NCI-H2171 (cell line): ENCODE results near the gene KDM4C.
A peak's percentile ranks its signal among the peaks of the same experiment; 100 is the strongest.

Source experiments
- DNase-seq: peaks from one replicate; lab custom pipeline; 2025; lab: John Stamatoyannopoulos, UW

Gene KDM4C

GRCh38 chr9:7045361-7045760, 287.6 kb downstream of the KDM4C start:
- DNase-seq, result no peak

DNA sequence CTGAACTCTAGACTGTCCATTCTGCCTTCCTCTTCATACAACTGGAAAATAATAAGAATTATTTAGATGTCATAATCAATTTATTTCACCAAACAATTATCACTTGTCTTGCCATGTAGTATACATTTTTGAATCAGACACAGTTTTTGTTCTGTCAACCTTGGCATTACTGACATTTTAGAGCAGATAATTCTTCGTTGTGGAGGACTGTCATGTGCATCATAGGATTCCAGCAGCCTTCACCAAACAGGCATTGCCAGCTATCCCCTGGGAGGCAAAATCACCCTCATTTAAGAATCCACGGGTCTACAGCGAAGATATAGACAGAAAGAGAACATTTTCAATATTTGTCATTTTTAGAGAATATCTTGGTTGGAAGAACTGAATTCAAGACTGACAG, 293.9 kb downstream of the KDM4C start:
- DNase-seq, result no peak

DNA sequence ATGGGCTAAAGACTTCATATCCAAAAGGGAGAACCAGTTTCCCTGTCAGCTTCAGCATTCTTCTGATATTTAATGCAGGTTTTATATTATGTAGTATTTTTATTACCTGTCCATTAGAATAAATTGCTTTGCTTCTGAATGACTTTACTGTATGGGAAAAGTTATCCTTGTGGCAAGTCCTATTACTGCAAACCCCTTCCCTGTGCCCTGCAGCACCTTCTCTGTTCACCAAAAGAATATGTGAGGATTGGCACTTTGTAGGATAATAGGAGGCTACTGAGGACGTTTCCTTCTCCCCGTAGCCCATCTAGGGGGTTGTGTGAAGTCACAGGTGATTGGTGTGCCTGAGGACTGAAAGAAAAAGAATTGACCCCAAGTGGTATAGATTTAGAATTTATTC, 296.1 kb downstream of the KDM4C start:
- DNase-seq, result no peak

DNA sequence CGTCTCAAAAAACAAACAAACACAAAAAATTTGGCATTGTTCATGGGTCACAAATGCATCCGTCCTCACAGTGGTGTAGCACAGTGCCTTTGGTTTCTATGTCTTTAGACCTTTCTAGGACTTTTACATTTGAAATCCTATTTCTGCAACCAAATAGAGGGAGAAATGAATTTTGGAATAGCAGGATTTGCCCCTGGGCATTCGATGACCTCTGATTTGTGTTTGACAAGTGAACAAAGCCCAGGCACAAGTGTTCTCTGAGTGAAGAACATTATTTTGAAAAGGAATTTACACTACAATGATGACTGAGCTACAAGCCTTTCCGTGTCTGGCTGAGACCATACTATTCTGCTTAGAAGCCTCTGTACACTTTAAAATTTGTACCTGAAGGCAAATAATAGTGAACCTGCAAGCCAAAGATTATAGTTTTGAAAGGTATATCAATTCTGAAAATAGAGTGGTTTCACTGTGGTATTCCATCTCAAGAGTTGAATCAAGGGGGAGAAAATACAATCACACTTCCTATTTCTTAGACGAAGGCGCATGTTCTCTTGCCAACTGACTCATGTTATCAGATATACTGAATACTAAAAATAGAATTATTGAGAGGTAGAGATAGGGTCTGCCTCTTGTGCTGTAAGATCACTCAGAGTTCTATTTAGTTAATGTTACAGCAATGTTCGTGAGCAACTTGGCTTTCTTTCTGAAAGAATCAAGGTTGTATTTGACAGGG, 297.6 kb downstream of the KDM4C start:
- DNase-seq, result no peak

DNA sequence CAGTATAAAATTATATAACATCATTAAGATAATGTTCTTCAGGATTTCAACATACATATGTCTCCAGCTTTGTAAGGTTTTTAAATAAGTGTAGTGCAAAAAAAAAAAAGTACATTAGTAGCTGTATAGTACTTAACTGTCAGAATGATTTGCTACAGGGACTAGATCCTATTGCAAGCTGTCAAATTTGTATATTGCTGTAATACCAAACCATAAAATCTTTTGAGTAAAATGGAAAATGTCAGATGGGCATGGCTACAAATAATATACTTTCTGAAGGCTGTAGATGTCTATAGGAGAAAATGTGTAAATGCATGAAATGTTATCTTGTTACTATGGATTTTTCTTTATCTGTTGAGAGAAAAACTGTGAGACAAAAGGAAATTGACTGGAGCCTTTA, 298.5 kb downstream of the KDM4C start:
- no peak for DNase-seq

DNA sequence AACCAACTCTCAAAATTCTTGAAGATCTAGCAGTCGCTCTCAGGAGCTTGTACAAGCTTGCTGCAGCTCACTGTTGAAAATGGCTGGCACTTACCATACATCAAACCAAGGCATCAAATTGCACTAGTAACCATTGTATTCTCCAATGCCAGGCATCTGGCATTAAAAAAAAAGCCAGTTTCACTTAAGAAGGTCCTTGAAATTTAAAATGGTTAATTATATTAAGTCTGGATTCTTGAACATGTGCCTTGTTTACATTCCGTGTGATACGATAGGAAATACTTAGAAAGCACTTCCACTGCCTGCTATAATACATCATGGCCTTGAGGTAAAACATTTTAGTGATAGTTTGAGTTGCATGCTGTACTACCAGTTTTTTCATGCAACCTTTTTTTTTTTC, 300.7 kb downstream of the KDM4C start:
- DNase-seq, result no peak

GRCh38 chr9:7067169-7067568, 309.4 kb downstream of the KDM4C start:
- no peak for DNase-seq

GRCh38 chr9:7071916-7072315, 314.1 kb downstream of the KDM4C start:
- DNase-seq, result no peak

DNA sequence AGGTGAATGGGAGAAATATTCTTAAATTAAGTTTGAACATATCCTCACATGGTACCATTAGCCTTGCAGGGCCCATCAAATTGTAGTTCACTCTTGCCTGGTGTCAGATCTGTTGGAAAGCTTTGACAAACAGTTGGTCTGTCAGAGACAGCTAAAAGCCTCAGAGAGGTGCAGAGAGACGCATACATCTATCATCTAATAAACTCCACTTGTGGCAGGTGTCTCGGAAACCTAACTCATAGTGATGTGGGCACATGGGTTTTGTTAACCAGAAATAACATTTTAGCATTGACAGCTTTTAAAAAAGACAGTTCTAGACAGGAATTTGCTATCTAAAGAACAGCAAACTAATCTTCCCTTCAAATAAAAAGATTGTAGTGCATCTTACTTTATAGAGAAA, 315.9 kb downstream of the KDM4C start:
- DNase-seq, result no peak

DNA sequence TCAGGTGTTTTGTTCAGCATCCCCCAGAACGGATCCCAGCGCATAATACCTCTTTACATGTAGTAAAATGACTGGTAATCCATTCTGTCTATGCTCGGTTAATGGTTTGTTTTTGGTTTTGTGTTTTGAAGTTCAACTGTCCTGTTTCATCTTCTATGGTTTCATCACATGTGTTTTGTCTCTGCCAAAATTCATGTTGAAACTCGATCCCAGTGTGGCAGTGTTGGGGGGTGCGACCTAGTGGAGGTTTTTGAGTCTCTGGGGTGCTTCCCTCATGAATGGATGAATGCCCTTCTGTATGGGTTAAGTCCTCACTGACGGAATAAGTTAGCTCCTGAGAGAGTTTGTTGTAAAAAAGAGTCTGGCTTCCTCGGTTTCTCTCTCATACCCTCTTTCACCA, 317.4 kb downstream of the KDM4C start:
- peak; percentile 1 for DNase-seq

- no peak for DNase-seq
Measured at GRCh38 chr9:7079051-7079450, 321.3 kb downstream of the KDM4C start.

DNA sequence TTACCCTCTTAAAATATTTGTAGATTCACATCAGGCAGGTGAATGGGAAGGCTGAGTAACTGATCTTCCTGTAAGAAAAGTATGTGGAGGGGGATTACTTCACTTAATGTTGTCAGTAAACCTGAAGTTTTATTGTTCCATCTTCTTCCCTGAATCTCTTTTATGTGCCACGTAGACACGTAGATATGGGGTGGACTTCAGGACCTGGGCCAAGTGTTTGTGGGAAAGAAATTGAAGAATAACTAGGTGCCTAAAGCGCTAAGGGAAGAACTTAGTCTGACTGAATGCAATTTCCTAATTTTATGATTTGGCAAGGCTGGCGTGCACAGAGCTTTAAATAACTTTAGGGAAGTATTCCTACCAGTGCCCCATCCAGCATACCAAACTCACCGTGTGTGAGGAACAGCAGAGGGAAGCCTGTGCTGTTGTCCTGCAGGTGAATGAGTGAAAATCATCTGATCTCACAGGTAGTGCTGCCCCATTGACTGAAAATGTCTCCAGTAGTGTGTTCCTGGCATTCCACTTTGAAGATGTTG, 323.4 kb downstream of the KDM4C start:
- DNase-seq, result no peak

- DNase-seq, result no peak
Measured at GRCh38 chr9:7083192-7083591, 325.4 kb downstream of the KDM4C start.

- DNase-seq, result no peak
Measured at GRCh38 chr9:7085357-7085756, 327.6 kb downstream of the KDM4C start.

- no peak for DNase-seq
Measured at GRCh38 chr9:7086389-7086788, 328.6 kb downstream of the KDM4C start.

DNA sequence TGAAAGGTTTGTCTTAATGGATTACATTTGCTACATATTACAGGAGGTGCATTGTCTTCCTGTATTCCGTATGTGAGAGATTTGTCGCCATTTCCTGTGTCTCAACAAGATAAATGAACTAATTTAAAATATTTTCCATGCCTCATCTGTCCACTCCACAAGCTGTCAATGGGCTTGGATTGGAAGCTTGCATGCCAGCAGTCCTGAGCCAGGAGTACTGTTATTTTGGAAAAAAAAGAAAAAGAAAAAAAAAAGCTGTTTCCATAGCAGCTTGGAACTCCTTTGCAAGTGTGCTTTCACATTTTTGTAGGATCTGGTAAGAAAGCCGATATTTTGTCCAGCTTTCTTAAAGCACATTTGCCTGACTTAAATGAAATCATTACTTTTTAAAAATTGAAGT, 330.8 kb downstream of the KDM4C start:
- DNase-seq, result no peak

DNA sequence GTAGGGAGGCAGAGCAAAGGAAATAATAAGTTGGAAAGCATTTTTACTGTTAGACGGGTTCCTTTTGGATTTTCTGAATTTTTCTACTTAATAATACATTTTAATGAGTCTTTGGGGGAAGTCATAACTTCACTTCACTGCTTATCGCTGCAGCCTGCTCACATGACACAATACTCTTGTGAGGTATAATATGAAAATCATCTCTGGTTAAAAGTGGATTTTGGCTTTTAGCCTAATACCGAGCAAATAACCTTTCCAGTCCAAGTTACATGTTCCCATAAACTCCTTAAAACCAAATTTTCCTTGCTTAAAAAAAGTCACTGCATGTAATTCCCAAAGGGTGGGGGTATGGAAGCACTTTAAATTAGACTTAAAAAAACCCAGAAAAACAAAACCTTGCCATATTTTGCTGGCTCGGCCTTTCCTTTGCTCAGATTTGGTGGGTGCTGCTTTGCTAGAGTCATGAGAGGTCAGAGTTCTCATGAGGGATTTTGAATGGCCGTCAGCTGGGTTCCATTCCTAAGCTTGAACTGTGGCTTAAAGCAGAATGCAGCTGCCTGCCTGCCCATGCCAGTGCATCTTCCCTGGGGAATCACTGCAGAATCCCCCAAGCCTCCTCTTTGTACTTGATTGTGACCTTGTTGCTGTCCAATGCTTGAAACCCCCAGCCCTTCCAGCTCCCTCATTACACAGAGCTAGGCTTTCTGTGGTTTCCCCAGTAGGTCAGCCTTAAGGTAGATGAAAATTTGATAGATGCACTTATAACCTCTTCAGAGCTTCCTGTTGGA, 331.8 kb downstream of the KDM4C start:
- DNase-seq, result no peak

DNA sequence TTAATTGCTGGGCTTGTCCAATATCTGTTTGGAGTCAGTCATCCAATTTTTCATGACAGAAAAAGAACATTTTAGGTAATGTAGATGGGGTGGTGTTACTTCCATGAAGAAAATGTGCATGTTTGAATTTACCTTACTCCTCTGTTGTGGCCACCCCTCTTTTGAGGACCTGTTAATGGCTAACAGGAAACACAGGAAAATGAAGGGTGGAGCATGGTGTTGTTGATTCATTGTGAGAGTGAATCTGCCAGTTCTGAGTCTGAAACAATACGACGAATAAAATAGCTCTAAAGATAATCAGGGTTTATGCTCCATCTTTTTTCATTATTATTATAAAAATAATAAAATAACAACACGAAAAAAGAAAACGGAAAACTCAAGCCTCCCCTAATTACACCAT, 335.3 kb downstream of the KDM4C start:
- DNase-seq, result no peak

GRCh38 chr9:7094052-7094451, 336.3 kb downstream of the KDM4C start:
- no peak for DNase-seq

GRCh38 chr9:7094576-7094975, 336.8 kb downstream of the KDM4C start:
- DNase-seq, result no peak

- no peak for DNase-seq
Measured at GRCh38 chr9:7095058-7095457, 337.3 kb downstream of the KDM4C start.

GRCh38 chr9:7097040-7097715, 339.4 kb downstream of the KDM4C start:
- no peak for DNase-seq
